ENCODE data around the gene OLFM1. TPM values are rescaled to one million over a fixed set of nuclear protein-coding genes. Genes with fewer than 3 reads are reported as not detected.

OLFM1 gene
- total and polyA plus RNA-seq, 9 of the 15 experiments (the other 6 are each of a cell fraction or from before 2014, with no cell fraction given): not detected

DNA sequence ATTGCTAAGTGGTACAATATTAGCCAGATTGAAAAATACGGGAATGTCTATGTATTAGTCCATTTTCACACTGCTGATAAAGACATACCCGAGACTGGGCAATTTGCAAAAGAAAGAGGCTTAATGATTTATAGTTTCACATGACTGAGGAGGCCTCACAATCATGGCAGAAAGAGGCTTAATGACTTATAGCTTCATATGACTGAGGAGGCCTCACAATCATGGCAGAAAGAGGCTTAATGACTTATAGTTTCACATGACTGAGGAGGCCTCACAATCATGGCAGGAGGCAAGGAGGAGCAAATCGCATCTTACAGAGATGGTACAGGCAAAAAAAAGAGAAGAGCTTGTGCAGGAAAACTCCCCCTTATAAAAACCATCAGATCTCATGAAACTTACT, 32.3 kb upstream of the OLFM1 start (continued):
- TF ChIP-seq MTA1 (IDR thresholded peaks at IDR 0.05; ENCODE audit: borderline replicate concordance): no peak

DNA sequence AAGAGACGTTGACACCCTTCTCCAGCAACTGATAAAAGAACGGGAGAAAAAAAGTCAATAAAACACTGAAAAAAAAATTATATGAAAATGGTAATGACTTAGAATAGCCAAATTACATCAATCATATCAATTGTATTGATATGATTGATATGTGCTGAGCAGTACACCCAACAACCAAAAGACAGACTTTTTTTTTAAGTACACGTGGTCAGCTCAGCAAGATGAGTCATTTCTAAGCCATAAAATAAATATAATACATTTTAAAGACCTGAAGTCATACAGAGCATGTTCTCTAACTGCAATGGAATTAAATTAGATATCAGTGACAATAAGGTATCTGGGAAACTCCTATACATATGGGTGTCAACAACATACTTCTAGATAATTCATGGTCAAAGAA, 30.9 kb upstream of the OLFM1 start:
- intact Hi-C loops (cut with micrococcal nuclease): no loop called here
- in situ Hi-C loops (cut with MboI): no loop called here
- Histone ChIP-seq H3K27ac (ENCODE audit: extremely low read depth, low read depth, low read length) (no peak overlapping the region), H3K9me3 (replicated peaks; ENCODE audit: control insufficient read depth, insufficient read depth, low read depth, low read length) (no peaks in the 10 kb centered on the region), H3K9me1 (ENCODE audit: control insufficient read depth, insufficient read depth, low read length) (no peaks in the 10 kb centered on the region), H3K27me3 (ENCODE audit: control insufficient read depth in 2 of 2, insufficient read depth in 2 of 2, low read length in 2 of 2) (peaks cover 0 to 9% of the 10 kb centered on the region in 2 experiments; a peak in 3 of 5 replicates), H3K36me3 (ENCODE audit: control insufficient read depth, insufficient read depth, low read length) (no peaks in the 10 kb centered on the region), H2AFZ (ENCODE audit: low read depth, low read length) (no peak overlapping the region), H3K4me3 (no peak overlapping the region), H4K20me1 (replicated peaks; ENCODE audit: control insufficient read depth, insufficient read depth, low read length) (no peaks in the 10 kb centered on the region), H3K4me2 (ENCODE audit: insufficient read depth, low read length) (no peak overlapping the region), H3K9ac (ENCODE audit: insufficient read depth in 1 of 2, low read depth in 2 of 2, low read length in 2 of 2) (no peak overlapping the region), H3K4me1 (replicated peaks in 1 of 2; ENCODE audit: control insufficient read depth in 2 of 2, insufficient read depth in 2 of 2, low read length in 2 of 2) (no peaks in the 10 kb centered on the region), H3K79me2 (ENCODE audit: control insufficient read depth, insufficient read depth, low read length) (no peaks in the 10 kb centered on the region)
- 1% methylated on average over 3 of the region's 3 CpGs for WGBS (ENCODE audit: insufficient coverage, low coverage, missing lambda C conversion rate)
- no peak for TF ChIP-seq SMARCB1 (IDR thresholded peaks at IDR 0.05; ENCODE audit: insufficient read length, low read depth)
- TF ChIP-seq, protein P1, sequence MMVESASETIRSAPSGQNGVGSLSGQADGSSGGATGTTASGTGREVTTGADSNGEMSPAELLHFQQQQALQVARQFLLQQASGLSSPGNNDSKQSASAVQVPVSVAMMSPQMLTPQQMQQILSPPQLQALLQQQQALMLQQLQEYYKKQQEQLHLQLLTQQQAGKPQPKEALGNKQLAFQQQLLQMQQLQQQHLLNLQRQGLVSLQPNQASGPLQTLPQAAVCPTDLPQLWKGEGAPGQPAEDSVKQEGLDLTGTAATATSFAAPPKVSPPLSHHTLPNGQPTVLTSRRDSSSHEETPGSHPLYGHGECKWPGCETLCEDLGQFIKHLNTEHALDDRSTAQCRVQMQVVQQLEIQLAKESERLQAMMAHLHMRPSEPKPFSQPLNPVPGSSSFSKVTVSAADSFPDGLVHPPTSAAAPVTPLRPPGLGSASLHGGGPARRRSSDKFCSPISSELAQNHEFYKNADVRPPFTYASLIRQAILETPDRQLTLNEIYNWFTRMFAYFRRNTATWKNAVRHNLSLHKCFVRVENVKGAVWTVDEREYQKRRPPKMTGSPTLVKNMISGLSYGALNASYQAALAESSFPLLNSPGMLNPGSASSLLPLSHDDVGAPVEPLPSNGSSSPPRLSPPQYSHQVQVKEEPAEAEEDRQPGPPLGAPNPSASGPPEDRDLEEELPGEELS (CRISPR knock-in tag; IDR thresholded peaks at IDR 0.05; ENCODE audit: borderline replicate concordance): no peak
- DNase-seq (ENCODE audit: extremely low read depth in 1 of 4, low spot score in 3 of 4): no peak
- ATAC-seq: no peak
- ChIA-PET CTCF (ENCODE audit: low intra/inter-chr PET ratio) (no interaction called here), POLR2A (no interaction called here)
- FAIRE-seq: no peak
- no TSS peak for BruUV-seq (replicated peaks)

Data from K562 (cell line).